A549 (cell line): Measurements from ENCODE around the gene ELL2. TPM values are rescaled to one million over a fixed set of nuclear protein-coding genes. Genes with fewer than 3 reads are reported as not detected.

Experiments
- ATAC-seq, 2 experiments: fragments of 200-7000 bp in 1 of 2; fragments of >200 bp in 1 of 2; cut with Nextera tagmentation in 1 of 2; cut with Tn5 transposase in 1 of 2; 3 replicates each; pipeline versions ENCODE4 v1.8.0 to v1.9.1; 2018 to 2020; ENCODE audit warnings: mild to moderate bottlenecking in 1 of 2, moderate library complexity in 1 of 2
- CTCF ChIA-PET: fragments of 300-600 bp; sonication (Branson Sonifier 250); formaldehyde crosslinking; extraction: SDS; loops from one replicate; lab custom pipeline; 2021; ENCODE audit warnings: antibody characterized with exemption, inconsistent platforms; lab: Yijun Ruan, JAX
- POLR2A ChIA-PET: fragments of 350-600 bp; formaldehyde crosslinking; extraction: SDS; loops from one replicate; lab custom pipeline; 2021; ENCODE audit warnings: antibody characterized with exemption, inconsistent platforms; lab: Yijun Ruan, JAX
- DNase-seq, 2 experiments: peaks; one replicate each; pipeline versions ENCODE4 v3.0.0 to v3.0.0-alpha.2; 2011 to 2016; ENCODE audit warnings: low read depth in 1 of 2, low spot score in 1 of 2
- FAIRE-seq: peaks from 2 replicates; lab custom pipeline; 2011; peaks lifted over from hg19 to GRCh38; lab: Jason Lieb, UNC
- H3K27ac ChIP-seq, 2 experiments: fragments of >200 bp; sonication (Bioruptor Twin); formaldehyde crosslinking; 3 replicates each; pipeline ENCODE4 v1.5.1; 2016 to 2017
- H3K4me1 ChIP-seq: fragments of >200 bp; sonication (Bioruptor Twin); formaldehyde crosslinking; 3 replicates; pipeline ENCODE4 v1.6.1; 2016
- H3K4me2 ChIP-seq: fragments of >200 bp; sonication (Bioruptor Twin); formaldehyde crosslinking; 3 replicates; pipeline ENCODE4 v1.6.1; 2016
- H3K4me3 ChIP-seq: fragments of >200 bp; sonication (Bioruptor Twin); formaldehyde crosslinking; 3 replicates; pipeline ENCODE4 v1.5.1; 2016
- H3K9me3 ChIP-seq: fragments of >200 bp; sonication (Bioruptor Twin); formaldehyde crosslinking; 3 replicates; pipeline ENCODE4 v1.6.1; 2016
- CHD4 ChIP-seq: fragments of 200-600 bp; sonication (generic); IDR thresholded peaks from 2 replicates; pipeline ENCODE4 v1.6.1; 2016; ENCODE audit warnings: antibody characterized with exemption, mild to moderate bottlenecking, borderline replicate concordance
- EHF ChIP-seq: fragments of 250-450 bp; sonication (Bioruptor Pico); IDR thresholded peaks from 2 replicates; pipeline ENCODE4 v1.5.0; 2020; ENCODE audit warnings: mild to moderate bottlenecking
- FOSB ChIP-seq: fragments of 250-450 bp; sonication (Bioruptor Pico); IDR thresholded peaks from 2 replicates; pipeline ENCODE4 v1.5.0; 2020; ENCODE audit warnings: mild to moderate bottlenecking, moderate library complexity
- HEYL ChIP-seq: fragments of 250-450 bp; sonication (Bioruptor Pico); IDR thresholded peaks from 2 replicates; pipeline ENCODE4 v1.8.0; 2021; ENCODE audit warnings: mild to moderate bottlenecking, moderate library complexity
- JUNB ChIP-seq: fragments of >200 bp; sonication (Bioruptor Twin); formaldehyde crosslinking; IDR thresholded peaks from 2 replicates; pipeline ENCODE4 v1.6.1; 2016
- KDM1A ChIP-seq: fragments of 200-600 bp; sonication (generic); IDR thresholded peaks from 2 replicates; pipeline ENCODE4 v1.6.1; 2016; ENCODE audit warnings: low read depth, mild to moderate bottlenecking
- MAFK ChIP-seq: fragments of 450-650 bp; IDR thresholded peaks from 2 replicates; pipeline ENCODE4 v1.6.1; 2014; ENCODE audit not compliant: partially characterized antibody
- NFE2L2 ChIP-seq: fragments of 150-350 bp; conservative IDR thresholded peaks from 2 replicates; pipeline ENCODE4 v1.6.1; 2014; ENCODE audit warnings: low read length
- RFX5 ChIP-seq: fragments of 450-650 bp; IDR thresholded peaks from 2 replicates; pipeline ENCODE4 v1.7.1; 2014; ENCODE audit warnings: antibody characterized with exemption, mild to moderate bottlenecking, moderate library complexity
- SREBF2 ChIP-seq: fragments of 450-650 bp; IDR thresholded peaks from 2 replicates; pipeline ENCODE4 v1.6.1; 2014; ENCODE audit warnings: mild to moderate bottlenecking, moderate library complexity
- TFCP2L1 ChIP-seq: fragments of 250-450 bp; sonication (Bioruptor Pico); IDR thresholded peaks from 2 replicates; pipeline ENCODE4 v1.5.0; 2021; ENCODE audit warnings: mild to moderate bottlenecking
- TP53 ChIP-seq: fragments of 250-450 bp; sonication (Bioruptor Pico); IDR thresholded peaks from 2 replicates; pipeline ENCODE4 v1.5.0; 2021; ENCODE audit warnings: mild to moderate bottlenecking, moderate library complexity
- ZFP36 ChIP-seq: fragments of 450-650 bp; IDR thresholded peaks from 2 replicates; pipeline ENCODE4 v1.6.1; 2014; ENCODE audit warnings: borderline replicate concordance; ENCODE audit not compliant: partially characterized antibody
- ZSCAN20 ChIP-seq: fragments of 250-450 bp; sonication (Bioruptor Pico); IDR thresholded peaks from 2 replicates; pipeline ENCODE4 v1.8.0; 2022; ENCODE audit warnings: mild to moderate bottlenecking, moderate library complexity
- whole genome bisulfite sequencing: methylation state at CpG from one replicate; pipeline ENCODE4 v1.1.6; 2017; ENCODE audit errors: missing lambda C conversion rate; 5-methylcytosine and 5-hydroxymethylcytosine counted together
- polyA plus RNA-seq, 4 experiments: library from polyadenylated mRNA; depleted of rRNA in 3 of 4; stranded (reverse); fragments of >200 nt; fragmentation: RNase III in 1 of 4; extraction: RNeasy Plus Mini Kit Qiagen cat#74134 plus additional on column Dnase treatment in 1 of 4; gene quantifications; 2 replicates in 3 of 4; 3 replicates in 1 of 4; pipeline ENCODE4 v1.2.3, GENCODE V29; 2011 to 2017
- TF ChIP-seq, protein P1 (sequence below): fragments of >200 bp; sonication (Bioruptor Twin); formaldehyde crosslinking; IDR thresholded peaks from 3 replicates; pipeline ENCODE4 v1.6.1; 2016
- TF ChIP-seq, protein P2 (sequence below): IDR thresholded peaks from 2 replicates; pipeline ENCODE4 v1.6.1; 2012
- TF ChIP-seq, protein P3 (sequence below): fragments of 200-600 bp; sonication (generic); IDR thresholded peaks from 2 replicates; pipeline ENCODE4 v1.6.1; 2016; ENCODE audit warnings: antibody characterized with exemption, mild to moderate bottlenecking, moderate library complexity
- TF ChIP-seq, protein P4 (sequence below): fragments of >200 bp; sonication (Bioruptor Twin); formaldehyde crosslinking; IDR thresholded peaks from 3 replicates; pipeline ENCODE4 v1.5.1; 2016
- TF ChIP-seq, protein P5 (sequence below): fragments of >200 bp; sonication (Bioruptor Twin); formaldehyde crosslinking; IDR thresholded peaks from 2 replicates; pipeline ENCODE4 v1.6.1; 2016
- TF ChIP-seq, protein P6 (sequence below): fragments of 250-450 bp; sonication (Bioruptor Pico); IDR thresholded peaks from 2 replicates; pipeline ENCODE4 v1.5.0; 2021; ENCODE audit warnings: mild to moderate bottlenecking, moderate library complexity, borderline replicate concordance

Gene ELL2
- polyA plus RNA-seq, 2 of the 4 experiments (the other 2 are of a cell fraction), result 11.8 to 24.2 TPM

DNA sequence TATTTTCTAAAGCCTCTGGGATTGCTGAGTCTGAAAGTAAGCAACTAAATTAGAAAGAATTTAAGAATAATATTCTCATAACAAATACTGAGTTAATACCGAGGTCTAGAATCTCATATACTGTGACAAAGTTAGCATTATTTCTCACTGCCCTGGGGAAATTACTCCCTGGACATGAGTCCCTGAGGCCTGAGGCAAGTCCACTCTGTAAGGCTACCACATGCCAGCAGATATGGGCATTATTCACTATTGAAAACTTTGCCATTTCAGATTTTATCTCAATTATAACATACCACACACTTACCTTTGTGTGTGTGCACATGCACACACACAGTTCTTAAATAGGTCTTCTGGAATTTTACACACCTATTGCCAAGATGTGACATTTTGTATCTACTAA is 22.9 kb downstream of the ELL2 start:
- Histone ChIP-seq H3K4me2 (no peak overlapping the region), H3K27ac (no peak overlapping the region), H3K4me3 (no peak overlapping the region), H3K9me3 (no peaks in the 10 kb centered on the region), H3K4me1 (no peaks in the 10 kb centered on the region; the same call in 2 of the 3 replicates)
- CTCF ChIA-PET, result no interaction called here
- ATAC-seq (no peak), FAIRE-seq (no peak), DNase-seq (no peak)
- TF ChIP-seq, protein P1, sequence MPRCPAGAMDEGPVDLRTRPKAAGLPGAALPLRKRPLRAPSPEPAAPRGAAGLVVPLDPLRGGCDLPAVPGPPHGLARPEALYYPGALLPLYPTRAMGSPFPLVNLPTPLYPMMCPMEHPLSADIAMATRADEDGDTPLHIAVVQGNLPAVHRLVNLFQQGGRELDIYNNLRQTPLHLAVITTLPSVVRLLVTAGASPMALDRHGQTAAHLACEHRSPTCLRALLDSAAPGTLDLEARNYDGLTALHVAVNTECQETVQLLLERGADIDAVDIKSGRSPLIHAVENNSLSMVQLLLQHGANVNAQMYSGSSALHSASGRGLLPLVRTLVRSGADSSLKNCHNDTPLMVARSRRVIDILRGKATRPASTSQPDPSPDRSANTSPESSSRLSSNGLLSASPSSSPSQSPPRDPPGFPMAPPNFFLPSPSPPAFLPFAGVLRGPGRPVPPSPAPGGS, result no peak
- TF ChIP-seq, protein P2, sequence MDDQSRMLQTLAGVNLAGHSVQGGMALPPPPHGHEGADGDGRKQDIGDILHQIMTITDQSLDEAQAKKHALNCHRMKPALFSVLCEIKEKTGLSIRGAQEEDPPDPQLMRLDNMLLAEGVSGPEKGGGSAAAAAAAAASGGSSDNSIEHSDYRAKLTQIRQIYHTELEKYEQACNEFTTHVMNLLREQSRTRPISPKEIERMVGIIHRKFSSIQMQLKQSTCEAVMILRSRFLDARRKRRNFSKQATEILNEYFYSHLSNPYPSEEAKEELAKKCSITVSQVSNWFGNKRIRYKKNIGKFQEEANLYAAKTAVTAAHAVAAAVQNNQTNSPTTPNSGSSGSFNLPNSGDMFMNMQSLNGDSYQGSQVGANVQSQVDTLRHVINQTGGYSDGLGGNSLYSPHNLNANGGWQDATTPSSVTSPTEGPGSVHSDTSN, result no peak
- TF ChIP-seq CHD4 (no peak), TFCP2L1 (CRISPR knock-in tag) (no peak), SREBF2 (no peak)
- TF ChIP-seq, protein P3, sequence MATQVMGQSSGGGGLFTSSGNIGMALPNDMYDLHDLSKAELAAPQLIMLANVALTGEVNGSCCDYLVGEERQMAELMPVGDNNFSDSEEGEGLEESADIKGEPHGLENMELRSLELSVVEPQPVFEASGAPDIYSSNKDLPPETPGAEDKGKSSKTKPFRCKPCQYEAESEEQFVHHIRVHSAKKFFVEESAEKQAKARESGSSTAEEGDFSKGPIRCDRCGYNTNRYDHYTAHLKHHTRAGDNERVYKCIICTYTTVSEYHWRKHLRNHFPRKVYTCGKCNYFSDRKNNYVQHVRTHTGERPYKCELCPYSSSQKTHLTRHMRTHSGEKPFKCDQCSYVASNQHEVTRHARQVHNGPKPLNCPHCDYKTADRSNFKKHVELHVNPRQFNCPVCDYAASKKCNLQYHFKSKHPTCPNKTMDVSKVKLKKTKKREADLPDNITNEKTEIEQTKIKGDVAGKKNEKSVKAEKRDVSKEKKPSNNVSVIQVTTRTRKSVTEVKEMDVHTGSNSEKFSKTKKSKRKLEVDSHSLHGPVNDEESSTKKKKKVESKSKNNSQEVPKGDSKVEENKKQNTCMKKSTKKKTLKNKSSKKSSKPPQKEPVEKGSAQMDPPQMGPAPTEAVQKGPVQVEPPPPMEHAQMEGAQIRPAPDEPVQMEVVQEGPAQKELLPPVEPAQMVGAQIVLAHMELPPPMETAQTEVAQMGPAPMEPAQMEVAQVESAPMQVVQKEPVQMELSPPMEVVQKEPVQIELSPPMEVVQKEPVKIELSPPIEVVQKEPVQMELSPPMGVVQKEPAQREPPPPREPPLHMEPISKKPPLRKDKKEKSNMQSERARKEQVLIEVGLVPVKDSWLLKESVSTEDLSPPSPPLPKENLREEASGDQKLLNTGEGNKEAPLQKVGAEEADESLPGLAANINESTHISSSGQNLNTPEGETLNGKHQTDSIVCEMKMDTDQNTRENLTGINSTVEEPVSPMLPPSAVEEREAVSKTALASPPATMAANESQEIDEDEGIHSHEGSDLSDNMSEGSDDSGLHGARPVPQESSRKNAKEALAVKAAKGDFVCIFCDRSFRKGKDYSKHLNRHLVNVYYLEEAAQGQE, result no peak
- TF ChIP-seq, protein P4, sequence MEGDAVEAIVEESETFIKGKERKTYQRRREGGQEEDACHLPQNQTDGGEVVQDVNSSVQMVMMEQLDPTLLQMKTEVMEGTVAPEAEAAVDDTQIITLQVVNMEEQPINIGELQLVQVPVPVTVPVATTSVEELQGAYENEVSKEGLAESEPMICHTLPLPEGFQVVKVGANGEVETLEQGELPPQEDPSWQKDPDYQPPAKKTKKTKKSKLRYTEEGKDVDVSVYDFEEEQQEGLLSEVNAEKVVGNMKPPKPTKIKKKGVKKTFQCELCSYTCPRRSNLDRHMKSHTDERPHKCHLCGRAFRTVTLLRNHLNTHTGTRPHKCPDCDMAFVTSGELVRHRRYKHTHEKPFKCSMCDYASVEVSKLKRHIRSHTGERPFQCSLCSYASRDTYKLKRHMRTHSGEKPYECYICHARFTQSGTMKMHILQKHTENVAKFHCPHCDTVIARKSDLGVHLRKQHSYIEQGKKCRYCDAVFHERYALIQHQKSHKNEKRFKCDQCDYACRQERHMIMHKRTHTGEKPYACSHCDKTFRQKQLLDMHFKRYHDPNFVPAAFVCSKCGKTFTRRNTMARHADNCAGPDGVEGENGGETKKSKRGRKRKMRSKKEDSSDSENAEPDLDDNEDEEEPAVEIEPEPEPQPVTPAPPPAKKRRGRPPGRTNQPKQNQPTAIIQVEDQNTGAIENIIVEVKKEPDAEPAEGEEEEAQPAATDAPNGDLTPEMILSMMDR, result no peak
- WGBS, result 94% methylated on average over 1 of the region's 1 CpG
- POLR2A ChIA-PET, result no interaction called here

DNA sequence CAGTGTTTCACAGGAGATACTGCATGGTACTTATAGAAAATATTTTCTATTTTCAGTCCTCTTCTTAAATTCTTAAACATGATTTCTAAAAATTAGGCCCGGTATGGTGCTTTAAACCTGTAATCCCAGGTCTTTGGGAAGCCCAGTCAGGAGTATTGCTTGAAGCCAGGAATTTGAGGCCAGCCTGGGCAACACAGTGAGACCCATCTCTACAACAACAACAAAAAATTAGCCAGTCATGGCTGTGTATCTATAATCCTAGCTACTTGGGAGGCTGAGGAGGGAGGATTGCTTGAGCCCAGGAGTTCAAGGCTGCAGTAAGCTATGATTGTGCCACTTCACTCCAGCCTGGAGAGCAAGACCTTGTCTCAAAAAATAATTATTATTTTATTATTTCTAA is 23.3 kb downstream of the ELL2 start:
- POLR2A ChIA-PET, result no interaction called here
- FAIRE-seq (no peak), DNase-seq (no peak), ATAC-seq (no peak)
- WGBS, result 96% methylated on average over 1 of the region's 1 CpG
- no peaks in the 10 kb centered on the region; the same call in 2 of the 3 replicates for H3K4me1 ChIP-seq
- TF ChIP-seq NFE2L2 (peak; percentile 21; the same call in 1 of the 2 replicates), TP53 (CRISPR knock-in tag) (no peak)
- H3K9me3 ChIP-seq, result no peaks in the 10 kb centered on the region
- H3K4me2 ChIP-seq, result no peak overlapping the region
- CTCF ChIA-PET, result no interaction called here
- no peak overlapping the region for H3K27ac ChIP-seq
- no peak overlapping the region for H3K4me3 ChIP-seq

DNA sequence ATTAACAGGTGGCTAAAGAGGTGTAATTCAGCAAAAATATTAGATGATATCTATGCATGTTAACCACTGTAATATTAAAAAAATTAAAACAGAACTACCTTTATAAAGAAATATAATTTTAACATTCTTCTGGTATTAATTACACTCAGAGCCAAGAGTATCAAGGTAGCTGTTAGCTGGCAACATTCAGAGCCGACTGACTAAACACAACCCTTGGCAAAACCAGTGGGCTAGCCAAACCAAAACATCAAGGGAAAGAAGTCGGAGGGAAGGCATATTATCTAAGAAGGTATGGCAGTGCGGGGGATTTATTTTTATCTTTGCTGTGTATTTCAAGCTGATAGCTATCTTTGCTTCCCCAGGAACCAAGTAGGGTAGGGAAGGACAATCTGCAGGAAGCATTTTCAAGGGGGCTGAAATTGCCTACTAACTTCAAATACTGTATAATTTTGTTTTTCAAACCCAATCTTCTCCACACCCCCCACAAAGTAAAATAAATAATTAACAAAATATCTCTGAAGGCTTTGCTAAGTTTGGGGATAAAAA is 24.0 kb downstream of the ELL2 start:
- POLR2A ChIA-PET, result no interaction called here
- no peak for DNase-seq
- Histone ChIP-seq H3K27ac (no peak overlapping the region), H3K4me3 (no peak overlapping the region), H3K9me3 (no peaks in the 10 kb centered on the region), H3K4me1 (no peaks in the 10 kb centered on the region), H3K4me2 (no peak overlapping the region)
- FAIRE-seq, result no peak
- TF ChIP-seq MAFK (no peak), KDM1A (no peak), FOSB (CRISPR knock-in tag) (no peak), JUNB (no peak), HEYL (CRISPR knock-in tag) (no peak), EHF (no peak), RFX5 (no peak), ZFP36 (no peak), NFE2L2 (no peak), ZSCAN20 (CRISPR knock-in tag) (no peak)
- TF ChIP-seq, protein P5, sequence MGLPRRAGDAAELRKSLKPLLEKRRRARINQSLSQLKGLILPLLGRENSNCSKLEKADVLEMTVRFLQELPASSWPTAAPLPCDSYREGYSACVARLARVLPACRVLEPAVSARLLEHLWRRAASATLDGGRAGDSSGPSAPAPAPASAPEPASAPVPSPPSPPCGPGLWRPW, result no peak
- TF ChIP-seq, protein P6, sequence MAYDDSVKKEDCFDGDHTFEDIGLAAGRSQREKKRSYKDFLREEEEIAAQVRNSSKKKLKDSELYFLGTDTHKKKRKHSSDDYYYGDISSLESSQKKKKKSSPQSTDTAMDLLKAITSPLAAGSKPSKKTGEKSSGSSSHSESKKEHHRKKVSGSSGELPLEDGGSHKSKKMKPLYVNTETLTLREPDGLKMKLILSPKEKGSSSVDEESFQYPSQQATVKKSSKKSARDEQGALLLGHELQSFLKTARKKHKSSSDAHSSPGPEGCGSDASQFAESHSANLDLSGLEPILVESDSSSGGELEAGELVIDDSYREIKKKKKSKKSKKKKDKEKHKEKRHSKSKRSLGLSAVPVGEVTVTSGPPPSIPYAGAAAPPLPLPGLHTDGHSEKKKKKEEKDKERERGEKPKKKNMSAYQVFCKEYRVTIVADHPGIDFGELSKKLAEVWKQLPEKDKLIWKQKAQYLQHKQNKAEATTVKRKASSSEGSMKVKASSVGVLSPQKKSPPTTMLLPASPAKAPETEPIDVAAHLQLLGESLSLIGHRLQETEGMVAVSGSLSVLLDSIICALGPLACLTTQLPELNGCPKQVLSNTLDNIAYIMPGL (CRISPR knock-in tag), result no peak
- CTCF ChIA-PET, result no interaction called here
- 94% methylated on average over 3 of the region's 3 CpGs for WGBS
- ATAC-seq, result no peak
